ENCODE data around the gene RGS5.

GRCh38 chr1:163227126-163227525 is 24.4 kb upstream of the RGS5 start:
- TF ChIP-seq CTCF (IDR thresholded peaks at IDR 0.05) (no peak), POLR2A (IDR thresholded peaks at IDR 0.05) (no peak)
